HepG2 (cell line): ENCODE data around the gene CDH2. TPM values are rescaled to one million over a fixed set of nuclear protein-coding genes. Genes with fewer than 3 reads are reported as not detected.

Source experiments
- CBX1 ChIP-seq: IDR thresholded peaks from one replicate; pipeline ENCODE4 v1.6.1; 2016; ENCODE audit warnings: antibody characterized with exemption, low read depth
- CREM ChIP-seq, 2 experiments: sonication (generic) in 1 of 2; formaldehyde crosslinking in 1 of 2; IDR thresholded peaks; 2 replicates each; pipeline versions ENCODE4 v1.4.0 to v1.6.1; 2016 to 2020; ENCODE audit warnings: antibody characterized with exemption in 1 of 2, mild to moderate bottlenecking in 1 of 2, missing genetic modification reagents in 1 of 2
- E2F1 ChIP-seq: sonication (generic); formaldehyde crosslinking; IDR thresholded peaks from 2 replicates; pipeline ENCODE4 v1.5.0; 2020; ENCODE audit warnings: missing genetic modification reagents
- HNRNPH1 ChIP-seq: fragments of 200-400 bp; formaldehyde crosslinking; optimal IDR thresholded peaks from 2 replicates; pipeline ENCODE3; 2017; ENCODE audit warnings: mild to moderate bottlenecking, low read depth, low read length
- IRF9 ChIP-seq: sonication (generic); formaldehyde crosslinking; IDR thresholded peaks from 2 replicates; pipeline ENCODE4 v1.8.0; 2022; ENCODE audit warnings: missing genetic modification reagents, mild to moderate bottlenecking, borderline replicate concordance
- MAX ChIP-seq: IDR thresholded peaks from 2 replicates; pipeline ENCODE4 v1.6.1; 2012; ENCODE audit warnings: inconsistent platforms
- MED13 ChIP-seq: sonication (generic); formaldehyde crosslinking; IDR thresholded peaks from 2 replicates; pipeline ENCODE4 v1.5.0; 2020; ENCODE audit warnings: missing genetic modification reagents
- MED8 ChIP-seq: sonication (generic); formaldehyde crosslinking; IDR thresholded peaks from 2 replicates; pipeline ENCODE4 v1.8.1; 2023; ENCODE audit warnings: mild to moderate bottlenecking, missing genetic modification reagents; ENCODE audit not compliant: insufficient replicate concordance
- NFKB2 ChIP-seq: sonication (generic); formaldehyde crosslinking; IDR thresholded peaks from 2 replicates; pipeline ENCODE4 v1.4.0; 2020; ENCODE audit warnings: missing genetic modification reagents, borderline replicate concordance
- PATZ1 ChIP-seq: sonication (generic); formaldehyde crosslinking; IDR thresholded peaks from 2 replicates; pipeline ENCODE4 v1.4.0; 2020; ENCODE audit warnings: missing genetic modification reagents
- RFXAP ChIP-seq: sonication (generic); formaldehyde crosslinking; IDR thresholded peaks from 2 replicates; pipeline ENCODE4 v1.4.0; 2020; ENCODE audit warnings: missing genetic modification reagents, borderline replicate concordance
- TBX3 ChIP-seq: fragments of 450-650 bp; IDR thresholded peaks from 2 replicates; pipeline ENCODE4 v1.6.1; 2017; ENCODE audit warnings: antibody characterized with exemption, mild to moderate bottlenecking, inconsistent platforms, borderline replicate concordance
- TFDP2 ChIP-seq: sonication (generic); formaldehyde crosslinking; IDR thresholded peaks from 2 replicates; pipeline ENCODE4 v1.4.0; 2020; ENCODE audit warnings: missing genetic modification reagents
- ZNF292 ChIP-seq: sonication (generic); formaldehyde crosslinking; IDR thresholded peaks from 2 replicates; pipeline ENCODE4 v1.8.1; 2022; ENCODE audit warnings: mild to moderate bottlenecking, low read depth, missing genetic modification reagents, borderline replicate concordance
- ZNF331 ChIP-seq: sonication (generic); formaldehyde crosslinking; IDR thresholded peaks from 2 replicates; pipeline ENCODE4 v1.4.0; 2020; ENCODE audit warnings: missing genetic modification reagents
- ZNF333 ChIP-seq: sonication (generic); formaldehyde crosslinking; IDR thresholded peaks from 2 replicates; pipeline ENCODE4 v1.4.0; 2020; ENCODE audit warnings: mild to moderate bottlenecking, missing genetic modification reagents, borderline replicate concordance
- ZNF577 ChIP-seq: sonication (generic); formaldehyde crosslinking; IDR thresholded peaks from 2 replicates; pipeline ENCODE4 v1.4.0; 2020; ENCODE audit warnings: mild to moderate bottlenecking, low read depth, missing genetic modification reagents, borderline replicate concordance
- ZNF605 ChIP-seq: sonication (generic); formaldehyde crosslinking; IDR thresholded peaks from 2 replicates; pipeline ENCODE4 v1.8.0; 2022; ENCODE audit warnings: mild to moderate bottlenecking, missing genetic modification reagents
- ZNF691 ChIP-seq: sonication (generic); formaldehyde crosslinking; IDR thresholded peaks from 2 replicates; pipeline ENCODE4 v1.4.0; 2020; ENCODE audit warnings: missing genetic modification reagents, low read depth, mild to moderate bottlenecking, borderline replicate concordance
- ZNF713 ChIP-seq: sonication (generic); formaldehyde crosslinking; IDR thresholded peaks from 2 replicates; pipeline ENCODE4 v1.4.0; 2020; ENCODE audit warnings: mild to moderate bottlenecking, missing genetic modification reagents
- ZNF746 ChIP-seq: sonication (generic); formaldehyde crosslinking; IDR thresholded peaks from 2 replicates; pipeline ENCODE4 v1.8.0; 2022; ENCODE audit warnings: mild to moderate bottlenecking, missing genetic modification reagents
- ZNF839 ChIP-seq: sonication (generic); formaldehyde crosslinking; IDR thresholded peaks from 2 replicates; pipeline ENCODE4 v1.4.0; 2020; ENCODE audit warnings: missing genetic modification reagents, mild to moderate bottlenecking, borderline replicate concordance
- polyA plus RNA-seq, 8 experiments: library from polyadenylated mRNA; depleted of rRNA in 3 of 8; stranded (reverse) in 7 of 8; unstranded in 1 of 8; fragments of >200 nt; fragmentation: Illumina TruSeq in 4 of 8; extraction: Trizol in 4 of 8; gene quantifications; 2 replicates each; pipeline versions ENCODE4 v1.2.1 to v1.2.3, GENCODE V29; 2011 to 2016; ENCODE audit warnings: low read depth in 4 of 8, missing spikeins in 1 of 8, mixed read lengths in 1 of 8; ENCODE audit not compliant: insufficient read depth in 1 of 8
- total RNA-seq, 5 experiments: library from RNA; depleted of rRNA; stranded (reverse); fragments of >200 nt; fragmentation: Illumina TruSeq; extraction: Trizol; gene quantifications; 2 replicates each; pipeline ENCODE4 v1.2.3, GENCODE V29; 2016; ENCODE audit warnings: low read depth in 1 of 5

Gene CDH2
- total and polyA plus RNA-seq, 2 of the 13 experiments (the other 11 are each of a cell fraction or from before 2014, with no cell fraction given) = 18.6 to 36.1 TPM

- 0 out of 2 replicates have a peak, but pooled peaks have one; percentile 27 for TF ChIP-seq TFDP2 (CRISPR knock-in tag)
- no peak for TF ChIP-seq HNRNPH1
- TF ChIP-seq CBX1 = no peak
- no peak for TF ChIP-seq CREM (IDR thresholded peaks at IDR 0.05)
- no peak for TF ChIP-seq CREM (CRISPR knock-in tag; IDR thresholded peaks at IDR 0.05)
- TF ChIP-seq ZNF292 (CRISPR knock-in tag) = no peak
- no peak for TF ChIP-seq RFXAP
- TF ChIP-seq ZNF713 (CRISPR knock-in tag) = no peak
- TF ChIP-seq NFKB2 (CRISPR knock-in tag) = 0 out of 2 replicates have a peak, but pooled peaks have one; percentile 13
- no peak for TF ChIP-seq MED8 (CRISPR knock-in tag)
- 0 out of 2 replicates have a peak, but pooled peaks have one; percentile 1 for TF ChIP-seq MAX
- no peak for TF ChIP-seq ZNF577 (CRISPR knock-in tag)
- TF ChIP-seq ZNF691 (CRISPR knock-in tag) = no peak
- no peak for TF ChIP-seq MED13
- TF ChIP-seq ZNF746 (CRISPR knock-in tag) = no peak
- no peak for TF ChIP-seq TBX3
- TF ChIP-seq E2F1 (CRISPR knock-in tag) = no peak
- TF ChIP-seq ZNF605 (CRISPR knock-in tag) = no peak
- no peak for TF ChIP-seq ZNF333
- TF ChIP-seq PATZ1 (CRISPR knock-in tag) = 0 out of 2 replicates have a peak, but pooled peaks have one; percentile 13
- no peak for TF ChIP-seq ZNF331 (CRISPR knock-in tag)
- 0 out of 2 replicates have a peak, but pooled peaks have one; percentile 26 for TF ChIP-seq IRF9 (CRISPR knock-in tag)
- TF ChIP-seq ZNF839 (CRISPR knock-in tag) = no peak
Observed at GRCh38 chr18:28177828-28178635, 1.1 kb upstream of the CDH2 start (continued).
